NCI-H510A (cell line): ENCODE results near the gene TSFM.

Experiments
- DNase-seq: peaks from one replicate; lab custom pipeline; 2025; lab: John Stamatoyannopoulos, UW

The TSFM gene

DNA sequence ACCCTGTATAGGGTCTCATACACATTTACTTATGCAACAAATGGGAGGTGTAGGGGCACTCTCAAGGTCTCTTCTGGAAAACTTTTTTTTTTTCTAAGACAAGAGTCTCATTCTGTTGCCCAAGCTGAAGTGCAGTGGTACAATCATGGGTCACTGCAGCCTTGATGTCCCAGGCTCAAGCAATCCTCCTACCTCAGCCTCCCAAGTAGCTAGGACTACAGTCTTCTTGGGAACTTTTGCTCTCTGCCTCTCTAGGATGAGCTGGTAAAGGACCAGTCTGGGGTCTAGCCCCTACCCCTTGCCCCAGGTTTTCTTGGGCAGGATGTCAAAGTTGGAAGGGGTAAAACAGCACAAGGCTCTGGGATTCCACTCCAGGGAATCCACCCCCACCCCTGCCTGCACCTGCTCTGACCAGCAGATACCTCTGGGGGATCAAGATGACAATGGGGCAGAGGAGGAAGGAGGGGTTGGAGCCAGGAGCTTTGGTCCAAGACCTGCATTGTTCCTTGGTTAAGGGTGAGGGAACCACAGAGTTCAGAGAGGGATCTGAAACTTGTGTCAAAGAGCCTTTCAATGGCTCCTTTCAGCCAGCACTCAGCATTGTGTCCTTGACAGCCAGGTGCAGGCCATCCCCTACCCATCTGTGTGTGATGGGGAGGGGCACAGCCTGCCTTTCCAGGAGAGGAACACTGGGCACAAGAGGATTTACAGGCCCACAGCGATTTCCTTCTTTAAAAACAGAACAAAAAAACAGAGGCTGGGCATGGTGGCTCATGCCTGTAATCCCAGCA, 51.7 kb downstream of the TSFM start:
- DNase-seq: peak; percentile 26

DNA sequence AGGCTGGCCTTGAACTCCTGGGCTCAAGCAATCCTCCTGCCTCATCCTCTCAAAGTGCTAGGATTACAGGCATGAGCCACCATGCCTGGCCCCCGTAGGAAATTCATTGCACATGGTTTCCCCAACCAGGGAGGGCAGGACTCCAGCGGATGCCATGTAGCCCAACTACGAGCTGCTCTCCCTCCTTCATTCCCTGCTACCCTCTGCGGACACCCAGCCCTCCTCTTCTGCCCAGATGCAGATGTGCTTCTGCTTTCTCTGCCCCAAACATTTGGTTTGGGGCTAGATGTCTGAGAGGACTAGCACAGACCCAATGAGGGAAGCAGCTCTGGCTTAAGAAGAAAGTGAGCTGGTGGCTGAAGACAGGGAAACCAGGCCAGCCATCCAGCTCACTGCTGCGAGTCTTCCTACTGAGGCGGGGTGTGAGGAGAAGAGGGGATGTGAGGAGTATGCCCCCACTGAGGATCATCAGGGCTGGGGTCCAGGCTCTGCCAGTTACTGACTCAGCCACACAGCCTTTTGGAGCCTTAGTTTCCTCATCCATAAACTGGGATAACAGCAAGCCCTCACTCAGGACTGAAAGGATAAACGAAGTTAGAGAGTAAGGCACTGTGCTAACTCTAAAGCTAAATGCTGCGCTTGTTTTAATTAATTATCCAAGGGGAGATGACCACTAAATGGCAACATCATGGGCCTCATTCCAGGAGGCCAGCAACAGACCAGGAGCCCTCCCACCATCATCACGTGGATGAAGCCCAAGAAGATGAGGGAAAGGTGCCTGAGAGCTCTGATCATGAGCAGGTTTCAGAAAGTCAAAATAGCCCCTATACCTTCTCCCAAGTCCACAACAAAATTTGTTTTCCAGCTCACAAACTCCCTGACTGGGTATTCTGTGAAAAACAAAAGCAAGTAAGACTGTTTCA, 53.0 kb downstream of the TSFM start:
- no peak for DNase-seq

DNA sequence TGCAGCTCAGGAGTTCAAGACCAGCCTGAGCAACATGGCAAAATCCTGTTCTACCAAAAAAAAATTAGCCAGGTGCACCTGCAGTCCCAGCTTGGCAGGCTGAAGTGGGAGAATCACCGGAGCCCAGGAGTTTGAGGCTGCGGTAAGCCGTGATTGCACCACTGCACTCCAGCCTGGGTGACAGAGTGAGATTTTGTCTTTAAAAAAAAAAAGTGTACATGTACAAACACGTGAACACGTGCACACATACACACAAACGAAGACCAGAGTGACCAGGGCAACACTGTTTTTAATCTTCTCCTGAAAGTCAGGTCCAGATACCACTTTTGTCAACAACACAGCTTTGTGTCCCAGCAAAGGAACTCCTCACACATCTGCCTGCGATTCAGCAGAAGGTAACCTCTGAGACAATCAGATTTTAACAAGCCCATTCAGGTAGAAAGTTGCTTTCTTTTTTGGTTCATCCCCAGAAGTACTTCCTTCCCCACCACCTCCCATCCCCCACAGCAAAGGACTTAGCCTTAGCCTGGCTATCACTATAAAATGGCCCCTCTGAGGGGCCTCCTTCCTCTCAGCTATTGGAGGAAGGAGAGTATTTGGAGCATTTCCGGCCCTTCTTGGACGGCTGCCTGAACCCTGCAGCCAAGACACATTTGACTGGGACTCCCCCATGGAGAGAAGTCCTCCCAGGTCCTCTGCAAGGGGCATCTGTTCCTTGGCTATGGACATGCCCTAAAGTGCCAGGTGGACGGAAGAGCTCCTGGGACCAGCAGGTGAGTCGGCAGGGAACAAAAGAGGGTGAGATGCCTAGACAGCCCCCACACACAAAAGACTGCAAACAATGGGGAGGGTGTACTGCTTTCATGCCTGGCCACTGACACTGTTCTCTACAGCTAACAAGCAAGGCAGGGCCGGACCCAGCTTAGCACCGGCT, 54.1 kb downstream of the TSFM start:
- DNase-seq: peak; percentile 52

DNA sequence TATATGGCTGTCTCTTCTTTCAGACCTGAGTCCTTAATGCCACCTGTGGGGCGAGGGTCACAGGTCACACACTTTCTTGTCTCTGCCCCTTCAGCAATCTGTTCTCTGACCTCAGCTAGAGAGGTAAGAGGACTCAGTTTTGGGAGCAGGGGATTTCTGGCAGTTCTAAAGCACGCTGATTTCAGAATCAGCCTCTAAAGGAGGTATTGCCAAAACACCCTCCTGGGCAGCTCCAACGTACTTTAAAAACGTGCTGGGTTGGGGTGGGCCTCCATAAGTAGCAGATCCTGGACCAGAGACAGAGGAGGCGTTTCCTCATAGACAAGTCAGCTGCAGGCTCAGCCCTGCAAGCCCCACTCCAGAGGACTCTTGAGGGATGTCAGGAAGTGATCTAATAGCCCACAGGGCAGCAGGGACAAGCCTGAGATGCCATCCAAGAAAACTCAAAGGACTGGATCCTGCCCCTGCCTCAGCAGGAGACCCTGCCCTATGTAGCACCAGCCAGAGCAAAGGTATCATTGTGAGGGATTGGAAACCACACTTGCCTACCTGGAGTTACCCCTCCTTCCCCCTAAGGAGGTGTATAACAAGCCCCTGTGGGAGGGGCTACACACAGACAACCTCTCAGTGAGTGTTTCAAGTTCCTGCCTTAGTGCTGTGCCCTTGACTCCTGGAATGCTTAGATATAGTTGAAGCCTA, 55.4 kb downstream of the TSFM start:
- DNase-seq: peak; percentile 43

DNA sequence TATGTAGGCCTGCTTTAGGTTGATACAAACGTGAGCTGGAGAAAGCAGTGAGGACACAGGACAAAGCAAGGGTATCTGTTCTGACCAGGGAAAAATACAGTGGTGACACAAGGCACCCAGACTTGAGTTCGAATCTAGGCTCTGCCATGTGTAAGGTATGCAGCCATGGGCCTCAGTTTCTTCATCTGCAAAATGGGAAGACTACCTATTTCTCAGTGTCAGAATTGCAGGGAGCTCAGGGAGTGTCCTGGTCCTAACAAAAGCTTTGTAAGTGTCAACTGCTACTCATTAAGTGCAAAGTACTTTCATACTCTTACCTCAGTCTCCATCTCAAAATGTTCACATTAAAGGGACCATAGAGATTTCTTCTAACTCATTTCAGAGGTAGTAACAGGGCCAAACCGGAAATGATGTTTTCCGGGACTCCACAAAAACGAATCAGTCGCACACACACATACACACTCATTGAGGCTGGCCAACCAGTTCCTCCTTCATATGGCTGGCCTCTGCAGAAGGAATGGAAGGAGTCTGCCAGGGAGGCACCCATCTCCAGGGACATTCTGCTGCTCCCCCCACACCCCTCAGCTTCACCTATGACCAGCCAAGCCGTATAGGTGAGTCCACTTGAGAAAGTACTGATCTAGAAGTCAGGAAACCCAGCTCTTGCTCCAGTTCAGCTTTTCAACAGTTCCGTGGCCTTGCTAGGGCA, 56.2 kb downstream of the TSFM start:
- no peak for DNase-seq

DNA sequence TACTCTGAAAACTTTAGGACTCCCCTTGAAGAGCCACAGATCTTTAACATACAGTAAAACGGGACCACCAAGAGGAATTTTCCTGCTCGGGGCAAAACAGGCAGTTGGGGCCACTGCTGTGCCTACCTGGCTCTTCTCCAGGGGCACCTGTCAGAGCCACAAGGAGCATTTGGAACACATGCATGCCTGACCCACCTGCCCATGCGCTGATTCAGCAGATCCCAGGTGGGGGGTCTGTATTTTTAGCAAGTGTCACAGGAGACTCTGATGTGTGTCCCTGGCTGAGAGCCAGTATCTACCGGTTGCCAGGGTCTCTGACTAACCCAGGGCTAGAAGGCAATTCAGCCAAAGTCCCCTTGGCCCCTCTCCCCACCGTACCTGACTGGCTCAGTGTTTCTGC, 57.4 kb downstream of the TSFM start:
- no peak for DNase-seq

DNA sequence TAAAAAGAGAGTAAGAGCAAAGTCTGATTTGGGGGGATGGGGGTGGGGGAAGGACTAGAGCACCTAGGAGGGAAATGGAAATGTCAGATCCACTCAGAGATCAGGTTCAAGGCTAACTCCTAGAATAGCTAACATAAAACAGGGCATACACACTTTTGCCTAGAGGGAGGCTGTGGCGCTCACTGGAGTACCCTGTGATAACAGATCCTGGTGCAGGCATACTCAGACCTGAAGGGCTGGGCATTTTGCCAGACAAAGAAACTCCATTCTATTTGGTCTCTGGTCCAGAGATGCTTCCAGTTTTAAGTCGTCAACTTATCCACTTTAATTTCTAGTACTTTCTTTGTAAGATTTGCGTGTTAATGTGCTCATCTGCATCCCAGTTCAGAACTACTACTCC, 58.1 kb downstream of the TSFM start:
- DNase-seq: peak; percentile 79

DNA sequence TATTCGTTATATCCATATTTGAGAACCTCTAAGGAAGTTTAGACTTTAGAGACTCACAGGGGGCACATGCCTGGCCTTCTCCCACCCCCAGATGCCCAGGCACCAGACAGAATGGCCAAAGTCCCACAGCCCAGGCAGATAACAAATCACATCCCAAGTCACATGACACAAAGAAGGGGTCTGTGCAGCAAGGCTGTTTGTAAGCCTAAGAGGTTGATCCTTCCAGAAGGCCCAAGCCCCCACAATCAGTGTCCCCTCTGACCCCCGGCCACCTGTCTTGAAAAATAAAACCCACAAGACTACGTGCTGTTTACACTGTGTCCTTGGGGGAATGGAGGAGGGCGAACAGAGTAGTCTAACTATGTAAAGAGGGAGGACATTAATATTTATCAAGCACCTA, 58.9 kb downstream of the TSFM start:
- no peak for DNase-seq

DNA sequence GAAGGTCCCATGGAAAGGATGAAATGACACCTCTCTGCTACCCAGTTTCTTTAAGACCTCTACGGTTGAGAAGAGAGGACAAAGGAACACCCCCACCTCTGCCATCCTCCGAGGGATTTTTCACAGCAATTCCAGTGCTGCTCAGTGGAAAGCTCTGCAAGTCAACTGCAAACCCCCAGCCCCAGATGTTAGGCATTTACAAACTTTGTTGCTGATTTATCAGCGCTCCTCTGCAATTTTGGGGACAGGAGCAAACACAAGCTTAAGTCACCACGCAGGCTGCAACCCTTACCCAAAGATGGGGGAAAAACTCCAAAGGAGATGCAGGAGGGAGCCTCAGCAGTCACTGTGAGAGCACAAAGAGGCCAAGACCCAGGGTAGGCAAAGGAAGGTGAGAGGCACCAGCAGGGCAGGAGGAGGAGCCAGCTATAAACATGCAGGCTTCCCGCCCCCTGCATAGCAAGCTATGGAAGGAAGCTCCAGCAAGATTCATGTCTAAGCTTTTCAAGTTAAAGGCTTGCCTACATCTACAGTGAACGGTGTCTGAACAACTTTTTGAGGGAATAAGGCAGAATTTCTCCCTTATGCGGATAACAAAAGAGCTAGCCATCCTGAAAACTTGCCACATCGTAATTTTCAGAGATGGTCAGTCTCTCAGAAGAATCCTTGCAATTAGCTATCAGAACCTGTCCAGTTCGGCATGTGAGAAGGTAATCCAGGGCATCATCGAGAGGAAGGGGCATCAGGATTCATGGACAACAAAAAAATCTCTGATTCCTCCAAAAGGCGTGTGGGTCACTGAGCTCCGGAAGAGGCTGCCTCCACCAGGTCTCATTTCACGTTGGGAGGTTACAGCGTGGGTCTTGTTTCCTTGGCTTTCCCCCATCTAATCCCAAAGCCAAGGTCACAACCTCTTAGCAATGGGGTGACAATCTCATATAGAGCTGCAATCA, 60.0 kb downstream of the TSFM start:
- DNase-seq: peak; percentile 49

DNA sequence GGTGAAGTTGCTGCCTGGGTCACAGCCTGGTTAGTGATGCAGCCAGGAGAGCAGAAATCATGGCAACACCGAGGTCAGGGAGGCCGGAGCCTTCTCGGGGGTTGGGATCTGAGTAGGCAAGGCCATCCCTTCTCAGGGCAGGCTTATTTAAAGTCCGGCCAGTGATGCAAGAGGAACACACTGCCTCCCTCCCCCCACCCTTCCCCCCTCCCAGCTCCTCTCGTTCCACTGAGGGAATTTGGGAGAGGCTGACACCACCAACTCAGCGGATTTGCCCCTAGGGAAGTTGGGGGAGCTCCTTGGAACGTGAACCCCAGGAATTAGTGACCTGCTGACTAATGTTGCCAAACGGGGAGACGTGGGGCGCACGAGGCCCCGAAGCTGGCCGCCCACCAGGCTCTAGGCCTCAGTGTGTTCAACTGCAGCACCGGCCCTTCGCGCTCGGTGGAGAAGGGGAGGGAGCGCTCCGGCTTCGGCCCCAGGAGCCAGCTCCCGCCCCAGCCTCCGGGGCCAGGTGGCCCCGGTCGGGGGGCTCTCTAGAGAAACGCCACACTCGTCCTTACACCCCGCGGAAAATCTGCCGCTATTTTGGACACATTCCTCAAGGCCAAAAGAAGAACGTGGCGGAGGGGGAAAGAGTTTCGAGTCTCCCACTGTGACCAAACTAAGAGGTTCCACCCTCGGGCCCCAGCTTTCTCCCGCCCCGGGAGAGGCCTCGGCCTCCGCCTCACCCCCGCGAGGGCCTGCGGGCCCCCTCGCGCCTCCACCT, 62.3 kb downstream of the TSFM start:
- DNase-seq: no peak

DNA sequence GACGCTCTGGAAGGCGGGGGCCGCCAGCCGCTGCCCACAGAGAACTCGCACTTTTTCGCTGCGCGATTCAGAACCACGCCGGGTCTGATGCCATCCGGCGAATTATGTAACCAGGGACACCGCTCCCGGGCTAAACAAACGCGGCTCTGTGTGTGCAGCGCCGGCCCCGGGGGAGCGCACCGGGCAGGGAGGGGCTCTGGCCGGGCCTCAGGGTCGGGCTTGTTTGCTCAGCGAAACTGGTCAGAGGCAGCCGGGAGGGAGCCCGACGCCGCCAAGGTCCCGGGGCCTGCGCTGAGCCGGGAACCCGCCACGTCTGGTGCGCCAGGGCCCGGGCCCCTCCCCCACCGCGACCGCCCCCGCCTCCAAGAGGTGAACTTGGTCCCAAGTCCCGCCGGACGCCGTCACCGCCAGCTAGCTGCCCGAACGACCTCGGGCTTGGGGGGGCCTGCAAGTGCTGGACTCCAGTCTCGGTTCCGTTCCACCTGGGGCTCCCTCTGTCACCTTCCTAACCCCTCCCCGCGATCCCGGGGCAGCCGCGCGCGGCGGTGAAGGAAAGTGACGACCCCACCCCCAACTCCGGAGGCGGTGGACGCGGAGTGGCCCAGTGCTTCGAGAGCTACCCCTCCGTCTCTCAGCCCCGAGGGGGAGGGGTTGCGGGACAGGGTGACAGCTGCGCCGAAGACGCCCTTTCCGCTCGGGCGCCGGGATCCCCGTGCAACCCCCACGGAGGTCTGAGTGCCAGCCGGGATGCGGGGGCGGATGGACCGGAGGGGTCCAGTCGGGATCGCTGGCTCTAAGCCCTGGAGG, 63.1 kb downstream of the TSFM start:
- DNase-seq: peak; percentile 56

DNA sequence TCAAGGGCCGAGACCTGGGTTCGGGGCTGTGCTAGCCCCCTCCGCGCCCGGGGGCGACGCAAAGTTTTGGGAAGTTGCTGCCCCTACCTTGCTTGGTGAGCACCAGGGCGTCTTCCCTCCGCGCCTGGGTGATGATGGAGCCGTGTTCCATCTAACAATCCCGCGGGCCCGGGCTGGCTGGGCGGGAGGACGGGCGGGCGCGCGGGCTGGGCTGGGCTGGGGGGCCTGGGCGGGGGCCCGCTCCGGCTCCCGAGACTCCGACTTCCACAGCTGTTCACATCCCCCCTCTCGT, 63.6 kb downstream of the TSFM start:
- no peak for DNase-seq

DNA sequence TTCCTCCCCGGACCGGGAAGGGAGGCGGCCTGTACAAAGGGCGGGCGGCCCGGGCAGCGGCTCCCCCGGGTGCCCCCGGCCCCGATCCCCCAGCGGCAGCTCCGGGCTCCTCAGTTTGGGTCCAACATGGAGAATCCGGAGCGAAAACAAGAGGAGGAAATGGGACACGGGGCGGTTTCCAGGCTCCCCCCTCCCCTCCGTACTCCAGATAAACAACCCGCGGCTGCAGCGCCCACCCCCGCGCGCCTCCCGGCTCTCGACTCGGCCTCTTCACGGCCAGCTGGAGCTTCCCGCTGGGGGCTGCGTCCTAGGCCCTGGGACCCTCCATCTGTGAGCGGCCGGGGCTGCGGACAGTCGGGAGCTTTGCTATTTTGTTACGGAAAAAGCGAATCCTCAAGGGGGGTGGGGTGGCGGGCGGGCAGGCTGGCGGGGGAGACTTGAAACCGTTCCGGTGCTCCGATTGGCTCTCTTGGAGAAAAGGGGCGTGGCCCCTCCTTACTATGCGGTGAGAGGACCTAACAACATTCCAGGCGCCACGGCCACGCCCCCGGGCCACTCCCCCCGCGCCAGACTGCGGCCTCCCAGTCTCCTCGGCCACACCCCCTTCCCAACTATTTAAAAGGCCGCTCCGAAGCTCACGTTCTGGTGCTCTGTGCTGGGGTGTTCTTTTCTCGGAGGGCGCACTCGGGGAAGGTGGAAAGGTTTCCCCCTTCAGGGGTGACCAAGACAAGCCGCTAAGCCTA, 64.2 kb downstream of the TSFM start, which contains the start of gene CTDSP2:
CTDSP2 (minus strand) TSS at position 153 of the 743 bp plus-strand sequence. CDS start 294 bp downstream, outside the sequence.
- peak; percentile 98 for DNase-seq
